ENCODE measurements around the gene C1QTNF3. TPM values are rescaled to one million over a fixed set of nuclear protein-coding genes. Genes with fewer than 3 reads are reported as not detected.
A peak's percentile ranks its signal among the peaks of the same experiment; 100 is the strongest.

C1QTNF3 gene
- total and polyA plus RNA-seq, 4 donors: 30.3 to 52.4 (median 40.7) TPM

DNA sequence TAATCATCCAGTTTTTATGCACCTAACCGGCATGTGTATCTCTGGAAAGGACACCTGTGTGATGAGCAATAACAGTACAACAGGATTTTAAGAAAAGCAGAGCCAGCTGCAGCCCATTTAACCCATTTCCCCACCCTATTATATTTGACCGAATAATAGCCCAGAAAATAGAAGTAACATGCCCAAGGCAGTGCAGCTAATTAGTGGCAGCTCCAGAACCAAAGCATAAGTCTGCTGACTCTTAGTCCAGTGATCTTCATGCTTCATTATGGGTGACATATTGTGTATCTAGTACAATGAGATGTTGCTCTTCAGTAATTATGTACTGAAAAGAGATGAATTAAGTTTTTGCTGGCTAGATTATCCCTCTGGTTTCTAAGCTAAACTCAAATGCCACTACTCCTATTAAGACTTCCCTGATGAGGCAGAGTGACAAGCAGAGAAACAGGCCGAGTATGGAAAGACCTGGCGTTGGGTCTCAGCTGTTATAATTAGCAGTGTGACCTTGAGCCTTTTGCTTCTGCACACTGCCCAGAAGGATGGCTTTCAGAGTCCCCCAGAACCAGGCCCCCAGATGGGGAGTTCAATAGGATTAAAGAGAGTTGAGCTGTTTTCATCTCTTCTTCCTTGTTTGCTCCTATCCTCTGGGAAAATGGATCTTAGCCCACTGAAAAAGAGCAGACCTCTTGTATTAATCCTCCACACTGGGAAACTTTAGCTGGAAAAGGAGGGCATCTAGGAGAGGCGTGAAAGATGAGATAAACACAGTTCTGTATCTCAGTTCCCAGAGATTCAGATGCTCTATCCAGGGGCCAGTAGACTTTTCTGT lies 10.8 kb upstream of the C1QTNF3 start:
- DNase-seq (ENCODE audit: low read depth in 4 of 6, low spot score in 6 of 6): peak in 1 of 6 donors; percentile 36
- H3K9me3 ChIP-seq (ENCODE audit: control insufficient read depth, insufficient read depth, low read length): no peaks in the 10 kb centered on the region
- H3K27ac ChIP-seq (ENCODE audit: low read depth, low read length): no peak overlapping the region
- H3K4me3 ChIP-seq (ENCODE audit: low read depth, low read length): no peak overlapping the region
- H3K36me3 ChIP-seq (ENCODE audit: control insufficient read depth, insufficient read depth, low read length): no peaks in the 10 kb centered on the region
- H3K4me1 ChIP-seq (ENCODE audit: control insufficient read depth, insufficient read depth, low read length): no peaks in the 10 kb centered on the region
- H3K27me3 ChIP-seq (ENCODE audit: control insufficient read depth, insufficient read depth, low read length): no peaks in the 10 kb centered on the region
- 62% methylated on average over 3 of the region's 5 CpGs for WGBS (ENCODE audit: insufficient coverage)

DNA sequence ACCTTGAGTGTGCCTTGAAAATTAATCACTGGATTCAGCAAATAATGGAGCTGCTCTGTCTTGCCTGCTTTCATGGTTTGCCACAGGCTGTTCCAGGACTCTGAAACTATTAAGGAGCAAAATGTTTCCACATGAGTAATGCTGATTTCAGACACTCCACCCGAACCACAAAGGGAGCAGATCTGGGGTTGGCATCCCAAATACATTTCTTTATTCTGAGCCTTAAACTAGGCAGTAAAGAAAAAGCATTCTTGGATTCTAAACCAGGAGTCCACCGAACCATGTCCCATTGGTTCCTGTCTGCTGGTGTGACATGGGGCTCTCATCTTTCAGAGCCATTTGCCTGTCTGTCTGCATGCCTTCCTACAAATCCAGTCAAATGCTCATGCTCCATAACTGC lies 10.1 kb upstream of the C1QTNF3 start:
- WGBS (ENCODE audit: insufficient coverage): 34% methylated on average over 2 of the region's 2 CpGs
- H3K27ac ChIP-seq (ENCODE audit: low read depth, low read length): no peak overlapping the region
- DNase-seq (ENCODE audit: low read depth in 4 of 6, low spot score in 6 of 6): no peak
- H3K4me3 ChIP-seq (ENCODE audit: low read depth, low read length): no peak overlapping the region
- no peaks in the 10 kb centered on the region for H3K36me3 ChIP-seq (ENCODE audit: control insufficient read depth, insufficient read depth, low read length)
- no peaks in the 10 kb centered on the region for H3K4me1 ChIP-seq (ENCODE audit: control insufficient read depth, insufficient read depth, low read length)
- H3K9me3 ChIP-seq (ENCODE audit: control insufficient read depth, insufficient read depth, low read length): no peaks in the 10 kb centered on the region
- H3K27me3 ChIP-seq (ENCODE audit: control insufficient read depth, insufficient read depth, low read length): no peaks in the 10 kb centered on the region

GRCh38 chr5:34051374-34051980 lies 8.5 kb upstream of the C1QTNF3 start:
- H3K9me3 ChIP-seq (ENCODE audit: control insufficient read depth, insufficient read depth, low read length): no peaks in the 10 kb centered on the region
- H3K36me3 ChIP-seq (ENCODE audit: control insufficient read depth, insufficient read depth, low read length): no peaks in the 10 kb centered on the region
- H3K27me3 ChIP-seq (ENCODE audit: control insufficient read depth, insufficient read depth, low read length): no peaks in the 10 kb centered on the region
- no peak overlapping the region for H3K4me3 ChIP-seq (ENCODE audit: low read depth, low read length)
- H3K27ac ChIP-seq (ENCODE audit: low read depth, low read length): no peak overlapping the region
- no peaks in the 10 kb centered on the region for H3K4me1 ChIP-seq (ENCODE audit: control insufficient read depth, insufficient read depth, low read length)
- WGBS (ENCODE audit: insufficient coverage): no CpG with 5 or more reads among the region's 4 CpGs
- no peak for DNase-seq (ENCODE audit: low read depth in 4 of 6, low spot score in 6 of 6)

- H3K27me3 ChIP-seq (ENCODE audit: control insufficient read depth, insufficient read depth, low read length): no peaks in the 10 kb centered on the region
- no peak overlapping the region for H3K27ac ChIP-seq (ENCODE audit: low read depth, low read length)
- no peak overlapping the region for H3K4me3 ChIP-seq (ENCODE audit: low read depth, low read length)
- no peak for DNase-seq (ENCODE audit: low read depth in 4 of 6, low spot score in 6 of 6)
- H3K36me3 ChIP-seq (ENCODE audit: control insufficient read depth, insufficient read depth, low read length): no peaks in the 10 kb centered on the region
- H3K4me1 ChIP-seq (ENCODE audit: control insufficient read depth, insufficient read depth, low read length): peaks cover 15% of the 10 kb centered on the region
- no peaks in the 10 kb centered on the region for H3K9me3 ChIP-seq (ENCODE audit: control insufficient read depth, insufficient read depth, low read length)
Observed at GRCh38 chr5:34047774-34048572, 5.0 kb upstream of the C1QTNF3 start.

- WGBS (ENCODE audit: insufficient coverage): 46% methylated on average over 3 of the region's 4 CpGs
- Histone ChIP-seq H3K27me3 (ENCODE audit: control insufficient read depth, insufficient read depth, low read length) (no peaks in the 10 kb centered on the region), H3K36me3 (ENCODE audit: control insufficient read depth, insufficient read depth, low read length) (no peaks in the 10 kb centered on the region), H3K4me1 (ENCODE audit: control insufficient read depth, insufficient read depth, low read length) (peaks cover 23% of the 10 kb centered on the region), H3K9me3 (ENCODE audit: control insufficient read depth, insufficient read depth, low read length) (no peaks in the 10 kb centered on the region), H3K27ac (ENCODE audit: low read depth, low read length) (no peak overlapping the region), H3K4me3 (ENCODE audit: low read depth, low read length) (no peak overlapping the region)
- DNase-seq (ENCODE audit: low read depth in 4 of 6, low spot score in 6 of 6): no peak
Observed at GRCh38 chr5:34047143-34047542, 4.1 kb upstream of the C1QTNF3 start.

GRCh38 chr5:34045996-34046395 lies 3.0 kb upstream of the C1QTNF3 start:
- Histone ChIP-seq H3K36me3 (ENCODE audit: control insufficient read depth, insufficient read depth, low read length) (no peaks in the 10 kb centered on the region), H3K9me3 (ENCODE audit: control insufficient read depth, insufficient read depth, low read length) (no peaks in the 10 kb centered on the region), H3K27ac (ENCODE audit: low read depth, low read length) (no peak overlapping the region), H3K4me3 (ENCODE audit: low read depth, low read length) (no peak overlapping the region), H3K27me3 (ENCODE audit: control insufficient read depth, insufficient read depth, low read length) (no peaks in the 10 kb centered on the region), H3K4me1 (ENCODE audit: control insufficient read depth, insufficient read depth, low read length) (peaks cover 23% of the 10 kb centered on the region)
- no peak for DNase-seq (ENCODE audit: low read depth in 4 of 6, low spot score in 6 of 6)

DNA sequence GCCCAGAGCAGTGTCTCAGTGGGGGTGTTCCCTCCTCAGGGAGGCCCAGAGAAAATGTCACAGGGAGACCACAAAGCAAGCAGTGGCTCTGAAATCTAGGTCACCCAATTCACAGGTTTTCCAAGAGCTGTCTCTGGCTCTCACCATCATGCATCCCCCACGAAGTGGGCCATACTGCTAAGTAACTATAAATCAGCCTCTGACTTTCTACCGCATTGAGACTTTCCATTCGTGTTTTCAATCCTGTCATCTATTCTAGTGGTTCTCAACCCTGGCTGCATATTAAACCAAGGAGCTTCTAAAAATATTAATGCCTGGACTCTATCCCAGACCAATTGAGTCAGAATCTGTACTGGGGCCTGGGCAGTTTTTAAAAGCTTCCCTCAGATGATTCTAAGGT lies 2.0 kb upstream of the C1QTNF3 start:
- Histone ChIP-seq H3K36me3 (ENCODE audit: control insufficient read depth, insufficient read depth, low read length) (no peaks in the 10 kb centered on the region), H3K27ac (ENCODE audit: low read depth, low read length) (no peak overlapping the region), H3K27me3 (ENCODE audit: control insufficient read depth, insufficient read depth, low read length) (no peaks in the 10 kb centered on the region), H3K4me1 (ENCODE audit: control insufficient read depth, insufficient read depth, low read length) (peaks cover 23% of the 10 kb centered on the region), H3K4me3 (ENCODE audit: low read depth, low read length) (no peak overlapping the region), H3K9me3 (ENCODE audit: control insufficient read depth, insufficient read depth, low read length) (no peaks in the 10 kb centered on the region)
- WGBS (ENCODE audit: insufficient coverage): 93% methylated on average over 2 of the region's 3 CpGs
- no peak for DNase-seq (ENCODE audit: low read depth in 4 of 6, low spot score in 6 of 6)

GRCh38 chr5:34042321-34042720 lies 692 bp downstream of the C1QTNF3 start:
- Histone ChIP-seq H3K4me1 (ENCODE audit: control insufficient read depth, insufficient read depth, low read length) (peaks cover 23% of the 10 kb centered on the region), H3K9me3 (ENCODE audit: control insufficient read depth, insufficient read depth, low read length) (no peaks in the 10 kb centered on the region), H3K36me3 (ENCODE audit: control insufficient read depth, insufficient read depth, low read length) (no peaks in the 10 kb centered on the region), H3K27me3 (ENCODE audit: control insufficient read depth, insufficient read depth, low read length) (no peaks in the 10 kb centered on the region), H3K4me3 (ENCODE audit: low read depth, low read length) (peak overlapping the region; percentile 7), H3K27ac (ENCODE audit: low read depth, low read length) (peak overlapping the region; percentile 55)
- DNase-seq (ENCODE audit: low read depth in 4 of 6, low spot score in 6 of 6): peak in 1 of 6 donors; percentile 48
- 17% methylated on average over 4 of the region's 7 CpGs for WGBS (ENCODE audit: insufficient coverage)

GRCh38 chr5:34041247-34041972 lies 1.6 kb downstream of the C1QTNF3 start:
- H3K9me3 ChIP-seq (ENCODE audit: control insufficient read depth, insufficient read depth, low read length): no peaks in the 10 kb centered on the region
- H3K27me3 ChIP-seq (ENCODE audit: control insufficient read depth, insufficient read depth, low read length): no peaks in the 10 kb centered on the region
- peaks cover 23% of the 10 kb centered on the region for H3K4me1 ChIP-seq (ENCODE audit: control insufficient read depth, insufficient read depth, low read length)
- H3K36me3 ChIP-seq (ENCODE audit: control insufficient read depth, insufficient read depth, low read length): no peaks in the 10 kb centered on the region
- peak overlapping the region; percentile 42 for H3K27ac ChIP-seq (ENCODE audit: low read depth, low read length)
- WGBS (ENCODE audit: insufficient coverage): no CpG with 5 or more reads among the region's 1 CpG
- no peak overlapping the region for H3K4me3 ChIP-seq (ENCODE audit: low read depth, low read length)
- no peak for DNase-seq (ENCODE audit: low read depth in 4 of 6, low spot score in 6 of 6)
